HEK293 (cell line): ENCODE data around the gene PROX1.

Experiments
- CTCF ChIA-PET: fragments of 350-600 bp; formaldehyde crosslinking; extraction: SDS; loops from one replicate; lab custom pipeline; 2021; ENCODE audit warnings: antibody characterized with exemption; lab: Yijun Ruan, JAX
- POLR2A ChIA-PET: fragments of 300-600 bp; formaldehyde crosslinking; extraction: SDS; loops from one replicate; lab custom pipeline; 2020; ENCODE audit warnings: antibody characterized with exemption, inconsistent platforms; lab: Yijun Ruan, JAX
- H3K27ac ChIP-seq: fragments of 200-500 bp; sonication (Bioruptor generic); 2 replicates; pipeline ENCODE4 v1.5.1; 2014; ENCODE audit warnings: low read depth, low read length, control low read depth, inconsistent platforms; ENCODE audit errors: extremely low read depth
- H3K36me3 ChIP-seq, 2 experiments: fragments of 200-500 bp in 1 of 2; sonication (Bioruptor generic) in 1 of 2; 1 replicate in 1 of 2; 2 replicates in 1 of 2; pipeline ENCODE4 v1.5.1; 2014 to 2017; ENCODE audit warnings: inconsistent platforms in 2 of 2, low read length in 2 of 2; ENCODE audit not compliant: control insufficient read depth in 2 of 2, insufficient read depth in 1 of 2
- H3K4me1 ChIP-seq: fragments of 200-500 bp; sonication (Bioruptor generic); 2 replicates; pipeline ENCODE4 v1.5.1; 2014; ENCODE audit warnings: mild to moderate bottlenecking, low read length, inconsistent platforms; ENCODE audit not compliant: control insufficient read depth, insufficient read depth
- H3K4me3 ChIP-seq: 2 replicates; pipeline ENCODE4 v1.5.1; 2011; ENCODE audit warnings: low read depth, mild to moderate bottlenecking, control low read depth, low read length, moderate library complexity
- H3K9me3 ChIP-seq: fragments of 200-500 bp; sonication (Bioruptor generic); 2 replicates; pipeline ENCODE4 v1.5.1; 2014; ENCODE audit warnings: low read depth, low read length, inconsistent platforms; ENCODE audit not compliant: control insufficient read depth, insufficient read depth
- GFI1B ChIP-seq: fragments of 450-650 bp; formaldehyde crosslinking; IDR thresholded peaks from 2 replicates; pipeline ENCODE4 v1.5.1; 2016; ENCODE audit warnings: missing biosample characterization, missing genetic modification characterization
- PRDM10 ChIP-seq: fragments of 450-650 bp; formaldehyde crosslinking; IDR thresholded peaks from 2 replicates; pipeline ENCODE4 v1.5.1; 2016; ENCODE audit warnings: missing biosample characterization, missing genetic modification characterization
- TCF7L2 ChIP-seq: IDR thresholded peaks from 2 replicates; pipeline ENCODE4 v1.6.1; 2011; ENCODE audit warnings: low read depth, mild to moderate bottlenecking, inconsistent platforms, low read length, moderate library complexity, borderline replicate concordance
- WT1 ChIP-seq: fragments of 450-650 bp; formaldehyde crosslinking; IDR thresholded peaks from 2 replicates; pipeline ENCODE4 v1.5.1; 2016; ENCODE audit warnings: missing biosample characterization, missing genetic modification characterization
- ZBTB1 ChIP-seq: fragments of 450-650 bp; formaldehyde crosslinking; IDR thresholded peaks from 2 replicates; pipeline ENCODE4 v1.5.1; 2016; ENCODE audit warnings: missing biosample characterization, missing genetic modification characterization
- ZFP69B ChIP-seq: fragments of 450-650 bp; formaldehyde crosslinking; IDR thresholded peaks from 2 replicates; pipeline ENCODE4 v1.5.1; 2016; ENCODE audit warnings: missing biosample characterization, missing genetic modification characterization
- ZIC2 ChIP-seq: fragments of 450-650 bp; formaldehyde crosslinking; IDR thresholded peaks from 2 replicates; pipeline ENCODE4 v1.5.1; 2016; ENCODE audit warnings: missing biosample characterization, missing genetic modification characterization
- ZNF10 ChIP-seq: fragments of 450-650 bp; formaldehyde crosslinking; IDR thresholded peaks from 2 replicates; pipeline ENCODE4 v1.5.1; 2017; ENCODE audit warnings: missing biosample characterization, missing genetic modification characterization
- ZNF121 ChIP-seq: fragments of 450-650 bp; formaldehyde crosslinking; IDR thresholded peaks from 2 replicates; pipeline ENCODE4 v1.5.1; 2016; ENCODE audit warnings: missing biosample characterization, missing genetic modification characterization
- ZNF132 ChIP-seq: fragments of 450-650 bp; formaldehyde crosslinking; IDR thresholded peaks from 2 replicates; pipeline ENCODE4 v1.5.1; 2017; ENCODE audit warnings: missing biosample characterization, missing genetic modification characterization, borderline replicate concordance
- ZNF239 ChIP-seq: fragments of 450-650 bp; formaldehyde crosslinking; IDR thresholded peaks from 2 replicates; pipeline ENCODE4 v1.5.1; 2016; ENCODE audit warnings: missing biosample characterization, missing genetic modification characterization
- ZNF274 ChIP-seq, 2 experiments: fragments of 200-500 bp in 1 of 2; fragments of 450-650 bp in 1 of 2; sonication (Bioruptor generic) in 1 of 2; formaldehyde crosslinking in 1 of 2; IDR thresholded peaks; 2 replicates each; pipeline versions ENCODE4 v1.5.1 to v1.6.1; 2014 to 2016; ENCODE audit warnings: borderline replicate concordance in 1 of 2, inconsistent platforms in 1 of 2, low read length in 1 of 2, missing biosample characterization in 1 of 2, missing genetic modification characterization in 1 of 2
- ZNF423 ChIP-seq: fragments of 450-650 bp; formaldehyde crosslinking; IDR thresholded peaks from 2 replicates; pipeline ENCODE4 v1.5.1; 2016; ENCODE audit warnings: missing biosample characterization, missing genetic modification characterization
- ZNF473 ChIP-seq: fragments of 450-650 bp; formaldehyde crosslinking; IDR thresholded peaks from 2 replicates; pipeline ENCODE4 v1.5.1; 2017; ENCODE audit warnings: missing biosample characterization, missing genetic modification characterization
- ZNF529 ChIP-seq: fragments of 450-650 bp; formaldehyde crosslinking; IDR thresholded peaks from 2 replicates; pipeline ENCODE4 v1.5.1; 2017; ENCODE audit warnings: missing genetic modification characterization, missing biosample characterization; ENCODE audit not compliant: insufficient replicate concordance
- ZNF549 ChIP-seq: fragments of 450-650 bp; IDR thresholded peaks from 2 replicates; pipeline ENCODE4 v1.5.1; 2018; ENCODE audit warnings: missing biosample characterization, missing genetic modification characterization, mild to moderate bottlenecking, inconsistent platforms, moderate library complexity
- ZNF555 ChIP-seq: fragments of 450-650 bp; formaldehyde crosslinking; conservative IDR thresholded peaks from 2 replicates; pipeline ENCODE4 v1.5.1; 2017; ENCODE audit warnings: missing biosample characterization, mild to moderate bottlenecking, missing genetic modification characterization, inconsistent platforms
- ZNF624 ChIP-seq: fragments of 450-650 bp; formaldehyde crosslinking; IDR thresholded peaks from 2 replicates; pipeline ENCODE4 v1.5.1; 2017; ENCODE audit warnings: missing biosample characterization, missing genetic modification characterization
- ZNF660 ChIP-seq: fragments of 450-650 bp; IDR thresholded peaks from 2 replicates; pipeline ENCODE4 v1.5.1; 2018; ENCODE audit warnings: missing biosample characterization, mild to moderate bottlenecking, missing genetic modification characterization
- ZNF704 ChIP-seq: fragments of 450-650 bp; formaldehyde crosslinking; IDR thresholded peaks from 2 replicates; pipeline ENCODE4 v1.5.1; 2016; ENCODE audit warnings: missing biosample characterization, missing genetic modification characterization
- ZNF747 ChIP-seq: fragments of 450-650 bp; formaldehyde crosslinking; IDR thresholded peaks from 2 replicates; pipeline ENCODE4 v1.5.1; 2016; ENCODE audit warnings: missing biosample characterization, missing genetic modification characterization
- ZNF785 ChIP-seq: fragments of 450-650 bp; formaldehyde crosslinking; IDR thresholded peaks from 2 replicates; pipeline ENCODE4 v1.5.1; 2016; ENCODE audit warnings: missing biosample characterization, missing genetic modification characterization
- ZSCAN4 ChIP-seq: fragments of 450-650 bp; formaldehyde crosslinking; IDR thresholded peaks from 2 replicates; pipeline ENCODE4 v1.5.1; 2017; ENCODE audit warnings: missing biosample characterization, missing genetic modification characterization
- TF ChIP-seq, protein P1 (sequence below): fragments of 450-650 bp; IDR thresholded peaks from 2 replicates; pipeline ENCODE4 v1.5.1; 2018; ENCODE audit warnings: missing biosample characterization, mild to moderate bottlenecking, missing genetic modification characterization
- TF ChIP-seq, protein P2 (sequence below): fragments of 450-650 bp; formaldehyde crosslinking; IDR thresholded peaks from 2 replicates; pipeline ENCODE4 v1.5.1; 2017; ENCODE audit warnings: missing biosample characterization, mild to moderate bottlenecking, missing genetic modification characterization, moderate library complexity

The PROX1 gene

GRCh38 chr1:213976665-213977485, 10.9 kb upstream of the PROX1 start:
- CTCF ChIA-PET: no interaction called here
- H3K27ac ChIP-seq: no peak overlapping the region
- TF ChIP-seq ZSCAN4: 0 out of 2 replicates have a peak, but pooled peaks have one; percentile 31
- TF ChIP-seq ZNF473 (tag by site-specific recombination): no peak
- 0 out of 2 replicates have a peak, but pooled peaks have one; percentile 15 for TF ChIP-seq GFI1B (tag by site-specific recombination)
- TF ChIP-seq, all 188 proteins: peak for 2
- Histone ChIP-seq H3K36me3 (no peaks in the 10 kb centered on the region), H3K9me3 (no peaks in the 10 kb centered on the region), H3K4me1 (peaks cover 4% of the 10 kb centered on the region; the same call in 1 of the 2 replicates), H3K4me3 (no peak overlapping the region)
- POLR2A ChIA-PET: interaction anchor here (0.5 to 1.0 kb wide), 2 partner anchors 10 to 146 kb away, joined by 4 to 8 read pairs; partner anchors contain the start of gene PROX1

- CTCF ChIA-PET: no interaction called here
- Histone ChIP-seq H3K9me3 (no peaks in the 10 kb centered on the region), H3K36me3 (no peaks in the 10 kb centered on the region), H3K27ac (no peak overlapping the region), H3K4me3 (no peak overlapping the region), H3K4me1 (peaks cover 4% of the 10 kb centered on the region; the same call in 1 of the 2 replicates)
- POLR2A ChIA-PET: interaction anchor here (0.5 to 1.0 kb wide), 2 partner anchors 10 to 146 kb away, joined by 4 to 8 read pairs; partner anchors contain the start of gene PROX1
- TF ChIP-seq ZNF274 (IDR thresholded peaks at IDR 0.05; ENCODE audit: low read length) (no peak), ZNF274 (tag by site-specific recombination; IDR thresholded peaks at IDR 0.05; ENCODE audit: borderline replicate concordance) (no peak), ZNF785 (tag by site-specific recombination) (no peak), ZNF529 (tag by site-specific recombination) (no peak), ZFP69B (tag by site-specific recombination) (no peak), PRDM10 (tag by site-specific recombination) (no peak), ZNF704 (tag by site-specific recombination) (no peak), ZNF132 (tag by site-specific recombination) (no peak), ZIC2 (tag by site-specific recombination) (peak; percentile 89), ZNF747 (tag by site-specific recombination) (no peak), ZBTB1 (no peak), ZNF239 (tag by site-specific recombination) (no peak), ZNF10 (tag by site-specific recombination) (no peak), ZNF624 (tag by site-specific recombination) (no peak), ZNF549 (tag by site-specific recombination) (no peak), ZNF660 (tag by site-specific recombination) (no peak), ZNF121 (tag by site-specific recombination) (no peak), ZNF423 (tag by site-specific recombination) (no peak), GFI1B (tag by site-specific recombination) (no peak), ZNF555 (no peak), TCF7L2 (peak; percentile 71; the same call in 1 of the 2 replicates), WT1 (tag by site-specific recombination) (no peak)
- TF ChIP-seq, protein P1, sequence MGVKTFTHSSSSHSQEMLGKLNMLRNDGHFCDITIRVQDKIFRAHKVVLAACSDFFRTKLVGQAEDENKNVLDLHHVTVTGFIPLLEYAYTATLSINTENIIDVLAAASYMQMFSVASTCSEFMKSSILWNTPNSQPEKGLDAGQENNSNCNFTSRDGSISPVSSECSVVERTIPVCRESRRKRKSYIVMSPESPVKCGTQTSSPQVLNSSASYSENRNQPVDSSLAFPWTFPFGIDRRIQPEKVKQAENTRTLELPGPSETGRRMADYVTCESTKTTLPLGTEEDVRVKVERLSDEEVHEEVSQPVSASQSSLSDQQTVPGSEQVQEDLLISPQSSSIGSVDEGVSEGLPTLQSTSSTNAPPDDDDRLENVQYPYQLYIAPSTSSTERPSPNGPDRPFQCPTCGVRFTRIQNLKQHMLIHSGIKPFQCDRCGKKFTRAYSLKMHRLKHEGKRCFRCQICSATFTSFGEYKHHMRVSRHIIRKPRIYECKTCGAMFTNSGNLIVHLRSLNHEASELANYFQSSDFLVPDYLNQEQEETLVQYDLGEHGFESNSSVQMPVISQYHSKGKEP: no peak
- TF ChIP-seq, protein P2, sequence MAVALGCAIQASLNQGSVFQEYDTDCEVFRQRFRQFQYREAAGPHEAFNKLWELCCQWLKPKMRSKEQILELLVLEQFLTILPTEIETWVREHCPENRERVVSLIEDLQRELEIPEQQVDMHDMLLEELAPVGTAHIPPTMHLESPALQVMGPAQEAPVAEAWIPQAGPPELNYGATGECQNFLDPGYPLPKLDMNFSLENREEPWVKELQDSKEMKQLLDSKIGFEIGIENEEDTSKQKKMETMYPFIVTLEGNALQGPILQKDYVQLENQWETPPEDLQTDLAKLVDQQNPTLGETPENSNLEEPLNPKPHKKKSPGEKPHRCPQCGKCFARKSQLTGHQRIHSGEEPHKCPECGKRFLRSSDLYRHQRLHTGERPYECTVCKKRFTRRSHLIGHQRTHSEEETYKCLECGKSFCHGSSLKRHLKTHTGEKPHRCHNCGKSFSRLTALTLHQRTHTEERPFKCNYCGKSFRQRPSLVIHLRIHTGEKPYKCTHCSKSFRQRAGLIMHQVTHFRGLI (tag by site-specific recombination): no peak
Observed at GRCh38 chr1:213977486-213977842, 10.3 kb upstream of the PROX1 start.
